ENCODE data around the gene LGR5. TPM values are rescaled to one million over a fixed set of nuclear protein-coding genes. Genes with fewer than 3 reads are reported as not detected.

Gene LGR5
- total and polyA plus RNA-seq, 2 donors (not counting 3 experiments of a cell fraction or from before 2014, with no cell fraction given), result not detected

- no peaks in the 10 kb centered on the region for H3K79me2 ChIP-seq (ENCODE audit: control insufficient read depth, insufficient read depth, low read length)
- peaks cover 9 to 29% of the 10 kb centered on the region in 2 experiments for H3K27me3 ChIP-seq (ENCODE audit: control insufficient read depth in 2 of 2, insufficient read depth in 2 of 2, low read length in 2 of 2)
- H4K20me1 ChIP-seq (replicated peaks; ENCODE audit: control insufficient read depth, extremely low read depth, insufficient read depth, low read length), result no peaks in the 10 kb centered on the region
- TF ChIP-seq JUN (IDR thresholded peaks at IDR 0.05; ENCODE audit: borderline replicate concordance, insufficient read depth, insufficient read length, low read depth) (no peak), MAX (IDR thresholded peaks at IDR 0.05; ENCODE audit: insufficient read depth, insufficient read length) (no peak), MYC (IDR thresholded peaks at IDR 0.05; ENCODE audit: low read depth, low read length) (no peak), POLR2AphosphoS5 (IDR thresholded peaks at IDR 0.05; ENCODE audit: insufficient read depth, low read depth, low read length) (no peak), GATA2 (IDR thresholded peaks at IDR 0.05; ENCODE audit: insufficient read depth, insufficient read length, low read depth, low read length) (no peak), FOS (IDR thresholded peaks at IDR 0.05; ENCODE audit: borderline replicate concordance, insufficient read depth, low read length) (no peak), CTCF (IDR thresholded peaks at IDR 0.05; ENCODE audit: extremely low read depth in 1 of 2, insufficient read depth in 1 of 2, low read depth in 1 of 2, low read length in 2 of 2) (no peak), POLR2A (IDR thresholded peaks at IDR 0.05; ENCODE audit: low read depth, low read length) (no peak), EZH2 (IDR thresholded peaks at IDR 0.05; ENCODE audit: borderline replicate concordance, low read depth, low read length, severe bottlenecking) (no peak)
- ChIA-PET CTCF (no interaction called here), POLR2A (no interaction called here)
- no peak for FAIRE-seq
- dilution Hi-C loops (cut with MboI; ENCODE audit: extremely low pct_ligation_motif_present, low sequenced_read_pairs) (no loop called here), intact Hi-C loops (cut with micrococcal nuclease) (no loop called here)
- no peak for DNase-seq (ENCODE audit: low read depth, low spot score)
- no peak overlapping the region for H3K4me2 ChIP-seq (ENCODE audit: insufficient read depth, low read length)
- no peaks in the 10 kb centered on the region for H3K9me1 ChIP-seq (replicated peaks; ENCODE audit: control insufficient read depth, extremely low read depth, insufficient read depth, low read length)
- H3K36me3 ChIP-seq (ENCODE audit: control insufficient read depth in 2 of 2, extremely low read depth in 1 of 2, insufficient read depth in 2 of 2, low read length in 2 of 2), result no peaks in the 10 kb centered on the region
- H3K27ac ChIP-seq (ENCODE audit: insufficient read depth, low read depth, low read length), result no peak overlapping the region
- H3K9ac ChIP-seq (replicated peaks; ENCODE audit: extremely low read depth, insufficient read depth, low read length), result no peak overlapping the region
- H2AFZ ChIP-seq (ENCODE audit: low read depth, low read length), result no peak overlapping the region
- H3K9me3 ChIP-seq (replicated peaks; ENCODE audit: control insufficient read depth, insufficient read depth, low read length), result no peaks in the 10 kb centered on the region
- no TSS peak for BruUV-seq (replicated peaks)
- H3K4me3 ChIP-seq (replicated peaks in 1 of 3; ENCODE audit: insufficient read depth in 1 of 3, low read depth in 1 of 3, low read length in 3 of 3), result no peak overlapping the region
- H3K4me1 ChIP-seq (ENCODE audit: control insufficient read depth, extremely low read depth, insufficient read depth, low read length), result no peaks in the 10 kb centered on the region
These were observed 8.6 kb downstream of the LGR5 start for GRCh38 chr12:71448150-71448581.

All from endothelial cell of umbilical vein (primary cell).